HEK293 (cell line): ENCODE data around the gene TCF7L2.

Experiments used
- CTCF ChIA-PET: fragments of 350-600 bp; formaldehyde crosslinking; extraction: SDS; loops from one replicate; lab custom pipeline; 2021; ENCODE audit warnings: antibody characterized with exemption; lab: Yijun Ruan, JAX
- POLR2A ChIA-PET: fragments of 300-600 bp; formaldehyde crosslinking; extraction: SDS; loops from one replicate; lab custom pipeline; 2020; ENCODE audit warnings: antibody characterized with exemption, inconsistent platforms; lab: Yijun Ruan, JAX
- H3K27ac ChIP-seq: fragments of 200-500 bp; sonication (Bioruptor generic); 2 replicates; pipeline ENCODE4 v1.5.1; 2014; ENCODE audit warnings: low read depth, low read length, control low read depth, inconsistent platforms; ENCODE audit errors: extremely low read depth
- H3K36me3 ChIP-seq, 2 experiments: fragments of 200-500 bp in 1 of 2; sonication (Bioruptor generic) in 1 of 2; 1 replicate in 1 of 2; 2 replicates in 1 of 2; pipeline ENCODE4 v1.5.1; 2014 to 2017; ENCODE audit warnings: inconsistent platforms in 2 of 2, low read length in 2 of 2; ENCODE audit not compliant: control insufficient read depth in 2 of 2, insufficient read depth in 1 of 2
- H3K4me1 ChIP-seq: fragments of 200-500 bp; sonication (Bioruptor generic); 2 replicates; pipeline ENCODE4 v1.5.1; 2014; ENCODE audit warnings: mild to moderate bottlenecking, low read length, inconsistent platforms; ENCODE audit not compliant: control insufficient read depth, insufficient read depth
- H3K4me3 ChIP-seq: 2 replicates; pipeline ENCODE4 v1.5.1; 2011; ENCODE audit warnings: low read depth, mild to moderate bottlenecking, control low read depth, low read length, moderate library complexity
- H3K9me3 ChIP-seq: fragments of 200-500 bp; sonication (Bioruptor generic); 2 replicates; pipeline ENCODE4 v1.5.1; 2014; ENCODE audit warnings: low read depth, low read length, inconsistent platforms; ENCODE audit not compliant: control insufficient read depth, insufficient read depth
- BCL11B ChIP-seq: fragments of 450-650 bp; formaldehyde crosslinking; IDR thresholded peaks from 2 replicates; pipeline ENCODE4 v1.5.1; 2016; ENCODE audit warnings: low read depth, missing biosample characterization, missing genetic modification characterization
- EGR2 ChIP-seq: fragments of 450-650 bp; formaldehyde crosslinking; IDR thresholded peaks from 2 replicates; pipeline ENCODE4 v1.5.1; 2016; ENCODE audit warnings: low read depth, missing biosample characterization, missing genetic modification characterization
- GFI1B ChIP-seq: fragments of 450-650 bp; formaldehyde crosslinking; IDR thresholded peaks from 2 replicates; pipeline ENCODE4 v1.5.1; 2016; ENCODE audit warnings: missing biosample characterization, missing genetic modification characterization
- HOXA7 ChIP-seq: sonication (generic); formaldehyde crosslinking; IDR thresholded peaks from 2 replicates; pipeline ENCODE4 v1.8.1; 2022; ENCODE audit warnings: missing genetic modification reagents, borderline replicate concordance
- KLF1 ChIP-seq: fragments of 450-650 bp; formaldehyde crosslinking; IDR thresholded peaks from 2 replicates; pipeline ENCODE4 v1.5.1; 2016; ENCODE audit warnings: missing biosample characterization, missing genetic modification characterization
- KLF16 ChIP-seq: fragments of 450-650 bp; formaldehyde crosslinking; IDR thresholded peaks from 2 replicates; pipeline ENCODE4 v1.5.1; 2017; ENCODE audit warnings: missing biosample characterization, missing genetic modification characterization
- KLF8 ChIP-seq: fragments of 450-650 bp; formaldehyde crosslinking; IDR thresholded peaks from 2 replicates; pipeline ENCODE4 v1.5.1; 2016; ENCODE audit warnings: missing biosample characterization, missing genetic modification characterization
- KLF9 ChIP-seq: fragments of 450-650 bp; formaldehyde crosslinking; IDR thresholded peaks from 2 replicates; pipeline ENCODE4 v1.5.1; 2016; ENCODE audit warnings: missing biosample characterization, missing genetic modification characterization, low read depth
- SETDB1 ChIP-seq: IDR thresholded peaks from one replicate; pipeline ENCODE4 v1.6.1; 2017; ENCODE audit warnings: mild to moderate bottlenecking, low read length, moderate library complexity, mixed read lengths; ENCODE audit not compliant: insufficient read length
- WT1 ChIP-seq: fragments of 450-650 bp; formaldehyde crosslinking; IDR thresholded peaks from 2 replicates; pipeline ENCODE4 v1.5.1; 2016; ENCODE audit warnings: missing biosample characterization, missing genetic modification characterization
- ZFHX2 ChIP-seq: fragments of 450-650 bp; formaldehyde crosslinking; conservative IDR thresholded peaks from 2 replicates; pipeline ENCODE4 v1.5.1; 2016; ENCODE audit warnings: missing biosample characterization, missing genetic modification characterization
- ZNF585B ChIP-seq: fragments of 450-650 bp; formaldehyde crosslinking; IDR thresholded peaks from 2 replicates; pipeline ENCODE4 v1.5.1; 2016; ENCODE audit warnings: missing biosample characterization, missing genetic modification characterization
- TF ChIP-seq, protein P1 (sequence below): fragments of 450-650 bp; formaldehyde crosslinking; conservative IDR thresholded peaks from 2 replicates; pipeline ENCODE4 v1.5.1; 2016; ENCODE audit warnings: low read depth, missing biosample characterization, missing genetic modification characterization
- TF ChIP-seq, protein P2 (sequence below): fragments of 450-650 bp; formaldehyde crosslinking; IDR thresholded peaks from 2 replicates; pipeline ENCODE4 v1.5.1; 2016; ENCODE audit warnings: missing biosample characterization, missing genetic modification characterization
- TF ChIP-seq, protein P3 (sequence below): fragments of 450-650 bp; formaldehyde crosslinking; IDR thresholded peaks from 2 replicates; pipeline ENCODE4 v1.5.1; 2016; ENCODE audit warnings: missing biosample characterization, missing genetic modification characterization
- TF ChIP-seq, protein P4 (sequence below): IDR thresholded peaks from 2 replicates; pipeline ENCODE4 v1.6.1; 2011; ENCODE audit warnings: mild to moderate bottlenecking, low read depth, low read length, borderline replicate concordance
- TF ChIP-seq, protein P5 (sequence below): fragments of 450-650 bp; formaldehyde crosslinking; IDR thresholded peaks from 2 replicates; pipeline ENCODE4 v1.5.1; 2017; ENCODE audit warnings: missing biosample characterization, missing genetic modification characterization

TCF7L2 gene

DNA sequence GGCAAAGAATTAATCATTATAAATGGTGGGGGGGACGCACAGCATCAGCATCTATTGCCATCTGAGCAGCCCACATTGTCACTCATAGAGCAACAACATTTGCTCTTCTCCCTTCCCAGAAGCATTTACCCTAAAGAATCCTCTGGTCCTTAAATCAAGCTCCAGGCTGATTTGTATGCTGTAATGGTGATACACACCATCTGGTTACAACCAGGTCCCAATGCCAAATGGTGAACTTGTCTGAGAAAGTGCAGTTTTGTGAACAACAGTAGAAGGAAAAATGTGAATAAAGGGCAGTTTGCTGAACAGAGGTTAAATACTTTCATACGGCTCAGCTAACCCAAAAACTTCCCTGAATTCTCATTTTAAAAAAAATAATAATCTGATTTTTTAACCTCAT lies 38.8 kb upstream of the TCF7L2 start (continued):
- TF ChIP-seq, protein P1, sequence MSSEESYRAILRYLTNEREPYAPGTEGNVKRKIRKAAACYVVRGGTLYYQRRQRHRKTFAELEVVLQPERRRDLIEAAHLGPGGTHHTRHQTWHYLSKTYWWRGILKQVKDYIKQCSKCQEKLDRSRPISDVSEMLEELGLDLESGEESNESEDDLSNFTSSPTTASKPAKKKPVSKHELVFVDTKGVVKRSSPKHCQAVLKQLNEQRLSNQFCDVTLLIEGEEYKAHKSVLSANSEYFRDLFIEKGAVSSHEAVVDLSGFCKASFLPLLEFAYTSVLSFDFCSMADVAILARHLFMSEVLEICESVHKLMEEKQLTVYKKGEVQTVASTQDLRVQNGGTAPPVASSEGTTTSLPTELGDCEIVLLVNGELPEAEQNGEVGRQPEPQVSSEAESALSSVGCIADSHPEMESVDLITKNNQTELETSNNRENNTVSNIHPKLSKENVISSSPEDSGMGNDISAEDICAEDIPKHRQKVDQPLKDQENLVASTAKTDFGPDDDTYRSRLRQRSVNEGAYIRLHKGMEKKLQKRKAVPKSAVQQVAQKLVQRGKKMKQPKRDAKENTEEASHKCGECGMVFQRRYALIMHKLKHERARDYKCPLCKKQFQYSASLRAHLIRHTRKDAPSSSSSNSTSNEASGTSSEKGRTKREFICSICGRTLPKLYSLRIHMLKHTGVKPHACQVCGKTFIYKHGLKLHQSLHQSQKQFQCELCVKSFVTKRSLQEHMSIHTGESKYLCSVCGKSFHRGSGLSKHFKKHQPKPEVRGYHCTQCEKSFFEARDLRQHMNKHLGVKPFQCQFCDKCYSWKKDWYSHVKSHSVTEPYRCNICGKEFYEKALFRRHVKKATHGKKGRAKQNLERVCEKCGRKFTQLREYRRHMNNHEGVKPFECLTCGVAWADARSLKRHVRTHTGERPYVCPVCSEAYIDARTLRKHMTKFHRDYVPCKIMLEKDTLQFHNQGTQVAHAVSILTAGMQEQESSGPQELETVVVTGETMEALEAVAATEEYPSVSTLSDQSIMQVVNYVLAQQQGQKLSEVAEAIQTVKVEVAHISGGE, result no peak
- TF ChIP-seq, protein P2, sequence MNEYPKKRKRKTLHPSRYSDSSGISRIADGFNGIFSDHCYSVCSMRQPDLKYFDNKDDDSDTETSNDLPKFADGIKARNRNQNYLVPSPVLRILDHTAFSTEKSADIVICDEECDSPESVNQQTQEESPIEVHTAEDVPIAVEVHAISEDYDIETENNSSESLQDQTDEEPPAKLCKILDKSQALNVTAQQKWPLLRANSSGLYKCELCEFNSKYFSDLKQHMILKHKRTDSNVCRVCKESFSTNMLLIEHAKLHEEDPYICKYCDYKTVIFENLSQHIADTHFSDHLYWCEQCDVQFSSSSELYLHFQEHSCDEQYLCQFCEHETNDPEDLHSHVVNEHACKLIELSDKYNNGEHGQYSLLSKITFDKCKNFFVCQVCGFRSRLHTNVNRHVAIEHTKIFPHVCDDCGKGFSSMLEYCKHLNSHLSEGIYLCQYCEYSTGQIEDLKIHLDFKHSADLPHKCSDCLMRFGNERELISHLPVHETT (tag by site-specific recombination), result no peak
- TF ChIP-seq HOXA7 (CRISPR knock-in tag) (no peak), KLF8 (tag by site-specific recombination) (no peak)
- TF ChIP-seq, protein P3, sequence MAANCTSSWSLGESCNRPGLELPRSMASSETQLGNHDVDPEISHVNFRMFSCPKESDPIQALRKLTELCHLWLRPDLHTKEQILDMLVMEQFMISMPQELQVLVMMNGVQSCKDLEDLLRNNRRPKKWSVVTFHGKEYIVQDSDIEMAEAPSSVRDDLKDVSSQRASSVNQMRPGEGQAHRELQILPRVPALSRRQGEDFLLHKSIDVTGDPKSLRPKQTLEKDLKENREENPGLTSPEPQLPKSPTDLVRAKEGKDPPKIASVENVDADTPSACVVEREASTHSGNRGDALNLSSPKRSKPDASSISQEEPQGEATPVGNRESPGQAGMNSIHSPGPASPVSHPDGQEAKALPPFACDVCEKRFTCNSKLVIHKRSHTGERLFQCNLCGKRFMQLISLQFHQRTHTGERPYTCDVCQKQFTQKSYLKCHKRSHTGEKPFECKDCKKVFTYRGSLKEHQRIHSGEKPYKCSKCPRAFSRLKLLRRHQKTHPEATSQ (tag by site-specific recombination), result no peak

DNA sequence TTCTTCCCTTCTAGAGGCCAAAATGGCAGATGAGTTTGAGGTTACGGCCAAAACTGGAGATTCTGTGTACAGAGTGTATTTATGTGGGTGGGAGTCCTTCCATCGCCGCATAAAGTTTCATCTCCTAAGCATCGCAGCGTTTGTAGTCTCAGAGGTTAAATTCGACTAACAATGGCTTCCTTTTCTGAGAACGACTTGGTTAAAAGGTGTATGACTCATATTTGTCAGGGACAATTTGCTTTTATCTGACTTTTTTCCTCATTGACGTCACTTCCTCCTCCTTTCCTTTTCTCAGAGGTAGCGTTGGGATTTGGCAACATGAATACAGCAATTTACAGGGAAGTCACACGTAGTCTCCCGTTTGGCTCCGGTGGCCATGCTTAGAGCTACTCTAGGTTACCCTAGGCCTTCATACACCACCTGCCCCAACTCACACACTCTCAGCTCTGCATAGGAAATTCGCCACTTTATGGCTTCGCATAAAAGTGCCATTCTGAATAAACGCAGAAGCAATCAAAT lies 37.6 kb upstream of the TCF7L2 start:
- no peak overlapping the region for H3K27ac ChIP-seq
- H3K4me3 ChIP-seq, result no peak overlapping the region
- no peaks in the 10 kb centered on the region for H3K9me3 ChIP-seq
- ChIA-PET CTCF (interaction anchor here (0.6 kb wide), 2 partner anchors 202 to 349 kb away, joined by 3 to 4 read pairs; no protein-coding TSS in a partner anchor), POLR2A (no interaction called here)
- TF ChIP-seq KLF16 (tag by site-specific recombination) (no peak), GFI1B (tag by site-specific recombination) (no peak), ZNF585B (no peak), SETDB1 (peak; percentile 15)
- TF ChIP-seq, protein P2 (tag by site-specific recombination), result no peak
- TF ChIP-seq, protein P4, sequence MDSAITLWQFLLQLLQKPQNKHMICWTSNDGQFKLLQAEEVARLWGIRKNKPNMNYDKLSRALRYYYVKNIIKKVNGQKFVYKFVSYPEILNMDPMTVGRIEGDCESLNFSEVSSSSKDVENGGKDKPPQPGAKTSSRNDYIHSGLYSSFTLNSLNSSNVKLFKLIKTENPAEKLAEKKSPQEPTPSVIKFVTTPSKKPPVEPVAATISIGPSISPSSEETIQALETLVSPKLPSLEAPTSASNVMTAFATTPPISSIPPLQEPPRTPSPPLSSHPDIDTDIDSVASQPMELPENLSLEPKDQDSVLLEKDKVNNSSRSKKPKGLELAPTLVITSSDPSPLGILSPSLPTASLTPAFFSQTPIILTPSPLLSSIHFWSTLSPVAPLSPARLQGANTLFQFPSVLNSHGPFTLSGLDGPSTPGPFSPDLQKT, result no peak
- H3K4me1 ChIP-seq, result peaks cover 10% of the 10 kb centered on the region
- no peaks in the 10 kb centered on the region for H3K36me3 ChIP-seq

DNA sequence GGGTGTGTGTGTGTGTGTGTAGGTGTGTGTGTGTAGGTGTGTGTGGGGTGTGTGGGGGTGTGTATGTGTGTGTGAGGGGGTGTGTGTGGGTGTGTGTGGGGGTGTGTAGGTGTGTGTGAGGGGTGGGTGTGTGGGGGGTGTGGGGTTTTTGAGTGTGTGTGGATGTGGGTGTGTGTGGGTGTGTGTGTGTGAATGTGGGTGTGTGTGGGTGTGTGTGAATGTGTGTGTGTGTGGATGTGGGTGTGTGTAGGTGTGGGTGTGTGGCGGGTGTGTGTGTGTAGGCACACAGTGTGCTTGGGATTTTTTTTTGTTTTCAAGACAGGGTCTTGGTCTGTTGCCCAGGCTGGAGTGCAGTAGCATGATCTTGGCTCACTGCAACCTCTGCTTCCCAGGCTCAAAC lies 36.8 kb upstream of the TCF7L2 start:
- Histone ChIP-seq H3K36me3 (no peaks in the 10 kb centered on the region), H3K27ac (no peak overlapping the region), H3K4me3 (no peak overlapping the region), H3K9me3 (no peaks in the 10 kb centered on the region), H3K4me1 (peaks cover 10% of the 10 kb centered on the region)
- ChIA-PET POLR2A (no interaction called here), CTCF (interaction anchor here (0.6 kb wide), 1 partner anchor 348 kb away, joined by 3 read pairs; no protein-coding TSS in a partner anchor)
- TF ChIP-seq, protein P5, sequence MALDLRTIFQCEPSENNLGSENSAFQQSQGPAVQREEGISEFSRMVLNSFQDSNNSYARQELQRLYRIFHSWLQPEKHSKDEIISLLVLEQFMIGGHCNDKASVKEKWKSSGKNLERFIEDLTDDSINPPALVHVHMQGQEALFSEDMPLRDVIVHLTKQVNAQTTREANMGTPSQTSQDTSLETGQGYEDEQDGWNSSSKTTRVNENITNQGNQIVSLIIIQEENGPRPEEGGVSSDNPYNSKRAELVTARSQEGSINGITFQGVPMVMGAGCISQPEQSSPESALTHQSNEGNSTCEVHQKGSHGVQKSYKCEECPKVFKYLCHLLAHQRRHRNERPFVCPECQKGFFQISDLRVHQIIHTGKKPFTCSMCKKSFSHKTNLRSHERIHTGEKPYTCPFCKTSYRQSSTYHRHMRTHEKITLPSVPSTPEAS (tag by site-specific recombination), result peak; percentile 70
- TF ChIP-seq ZFHX2 (tag by site-specific recombination), result peak; percentile 100
- peak; percentile 100 for TF ChIP-seq EGR2 (tag by site-specific recombination)
- TF ChIP-seq BCL11B (tag by site-specific recombination), result no peak
- TF ChIP-seq KLF1 (tag by site-specific recombination), result peak; percentile 91
- TF ChIP-seq KLF8 (tag by site-specific recombination), result peak; percentile 12; the same call in 1 of the 2 replicates
- no peak for TF ChIP-seq WT1 (tag by site-specific recombination)
- TF ChIP-seq KLF9, result peak; percentile 77
